ENCODE measurements around the gene RNF14. TPM values are rescaled to one million over a fixed set of nuclear protein-coding genes. Genes with fewer than 3 reads are reported as not detected.

The RNF14 gene
- total and polyA plus RNA-seq, 10 of the 15 experiments (the other 5 are each of a cell fraction or from before 2014, with no cell fraction given) = 13.2 to 41.8 (median 28.3) TPM

DNA sequence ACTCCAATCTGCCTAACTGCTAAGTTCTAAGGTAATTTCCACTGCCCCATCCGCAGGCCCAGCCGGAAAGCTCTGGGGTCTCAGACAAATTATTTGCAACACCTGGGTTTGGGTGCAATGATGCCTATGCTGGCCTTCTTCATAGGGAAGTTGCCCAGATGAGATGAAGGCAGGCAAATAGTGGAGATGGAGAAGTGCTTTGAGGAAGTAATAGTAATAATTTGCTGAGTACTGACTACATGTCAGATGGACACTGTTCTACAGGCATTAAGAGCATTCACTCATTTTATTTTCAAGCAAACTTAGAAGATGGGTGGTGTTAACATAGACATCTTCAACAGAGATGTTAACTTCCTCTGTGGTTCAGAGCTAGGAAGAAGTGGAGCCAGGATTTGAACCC is 14.7 kb upstream of the RNF14 start:
- no peak overlapping the region for H3K9ac ChIP-seq (ENCODE audit: control insufficient read depth, insufficient read depth, low read length)
- peaks cover 3% of the 10 kb centered on the region; the same call in 1 of the 2 replicates for H3K4me1 ChIP-seq (ENCODE audit: control insufficient read depth, insufficient read depth, low read length)
- H3K4me2 ChIP-seq (ENCODE audit: control insufficient read depth, insufficient read depth) = no peak overlapping the region
- H3K9me3 ChIP-seq (replicated peaks; ENCODE audit: control insufficient read depth, insufficient read depth, low read length) = no peaks in the 10 kb centered on the region
- H3K79me2 ChIP-seq (ENCODE audit: control insufficient read depth, insufficient read depth, low read length) = no peaks in the 10 kb centered on the region
- no peaks in the 10 kb centered on the region for H3K27me3 ChIP-seq (replicated peaks in 1 of 2; ENCODE audit: control insufficient read depth in 2 of 2, insufficient read depth in 2 of 2, low read length in 1 of 2)
- SMC1A ChIA-PET (ENCODE audit: uncharacterized antibody, unreplicated experiment) = no interaction called here
- ATAC-seq = no peak
- POLR2A ChIA-PET = no interaction called here
- no peak overlapping the region for H3K27ac ChIP-seq (ENCODE audit: control insufficient read depth, insufficient read depth)
- DNase-seq (ENCODE audit: low read depth, low spot score) = no peak
- in situ Hi-C loops (cut with MboI) = no loop called here
- TF ChIP-seq NR2C2 (IDR thresholded peaks at IDR 0.05; ENCODE audit: borderline replicate concordance, control insufficient read depth, insufficient read length, low read depth) = no peak
- no peak for FAIRE-seq
- H3K36me3 ChIP-seq (ENCODE audit: control insufficient read depth in 2 of 2, insufficient read depth in 2 of 2, low read length in 1 of 2) = no peaks in the 10 kb centered on the region
- intact Hi-C loops (cut with micrococcal nuclease; ENCODE audit: unreplicated experiment) = no loop called here
- H3K4me3 ChIP-seq = no peak overlapping the region
- WGBS (ENCODE audit: insufficient coverage, insufficient replicate concordance, low lambda C conversion rate, missing lambda C conversion rate) = 86% methylated on average over 2 of the region's 2 CpGs
- CTCF ChIA-PET = interaction anchor here (1.4 to 1.8 kb wide), 3 partner anchors 16 to 65 kb away, joined by 3 to 6 read pairs (median 4); partner anchors contain the start of gene RNF14
- RAD21 ChIA-PET (ENCODE audit: unreplicated experiment) = interaction anchor here (1.2 to 1.4 kb wide), 2 partner anchors 31 to 262 kb away, joined by 3 to 4 read pairs; partner anchors contain the start of gene DELE1
- no peak overlapping the region for H2AFZ ChIP-seq (ENCODE audit: control insufficient read depth, low read depth, low read length)
- H4K20me1 ChIP-seq (ENCODE audit: control insufficient read depth, insufficient read depth) = no peaks in the 10 kb centered on the region
- no TSS peak for BruUV-seq (replicated peaks)

DNA sequence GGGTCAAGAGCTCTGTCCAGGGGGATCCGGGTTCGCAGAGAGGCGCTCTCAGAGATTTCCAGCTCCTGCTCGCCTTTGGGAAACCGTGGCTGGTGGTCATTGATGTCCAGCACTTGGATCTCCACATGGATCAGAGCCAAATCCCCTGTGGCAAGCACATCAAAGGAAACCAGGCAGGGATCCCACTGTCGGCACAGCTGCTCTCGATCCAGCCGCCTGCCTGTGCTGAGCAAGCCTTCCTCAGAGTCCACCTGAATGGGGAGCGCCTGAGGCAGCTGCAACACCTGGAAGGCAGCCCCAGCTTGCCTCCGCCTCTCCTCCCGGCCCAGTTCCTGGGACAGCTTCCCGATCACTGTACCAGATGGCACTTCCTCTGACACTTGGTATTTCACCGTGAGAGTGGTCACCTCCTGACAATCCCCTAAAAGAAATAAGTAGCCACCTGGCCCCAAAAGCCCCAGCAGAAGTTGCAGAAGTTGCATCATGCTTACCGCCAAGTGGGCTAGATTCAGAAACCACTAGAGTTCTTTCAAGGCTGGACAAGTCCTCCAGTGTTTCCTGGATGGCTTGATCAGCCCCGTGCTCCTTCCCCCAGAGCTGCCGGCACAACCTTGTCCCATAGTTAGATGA is 11.4 kb upstream of the RNF14 start:
- ATAC-seq (no peak), FAIRE-seq (no peak), DNase-seq (ENCODE audit: low read depth, low spot score) (no peak)
- SMC1A ChIA-PET (ENCODE audit: uncharacterized antibody, unreplicated experiment) = interaction anchor here (0.8 to 1.6 kb wide), 2 partner anchors 12 to 68 kb away, joined by 3 to 5 read pairs; no protein-coding TSS in a partner anchor
- Histone ChIP-seq H3K4me3 (no peak overlapping the region), H3K79me2 (ENCODE audit: control insufficient read depth, insufficient read depth, low read length) (no peaks in the 10 kb centered on the region), H3K4me2 (ENCODE audit: control insufficient read depth, insufficient read depth) (no peak overlapping the region), H3K9me3 (replicated peaks; ENCODE audit: control insufficient read depth, insufficient read depth, low read length) (no peaks in the 10 kb centered on the region), H3K4me1 (ENCODE audit: control insufficient read depth, insufficient read depth, low read length) (peaks cover 3% of the 10 kb centered on the region; the same call in 1 of the 2 replicates), H3K36me3 (ENCODE audit: control insufficient read depth in 2 of 2, insufficient read depth in 2 of 2, low read length in 1 of 2) (no peaks in the 10 kb centered on the region), H3K27me3 (replicated peaks in 1 of 2; ENCODE audit: control insufficient read depth in 2 of 2, insufficient read depth in 2 of 2, low read length in 1 of 2) (no peaks in the 10 kb centered on the region), H3K9ac (ENCODE audit: control insufficient read depth, insufficient read depth, low read length) (no peak overlapping the region), H3K27ac (ENCODE audit: control insufficient read depth, insufficient read depth) (no peak overlapping the region), H2AFZ (ENCODE audit: control insufficient read depth, low read depth, low read length) (no peak overlapping the region), H4K20me1 (ENCODE audit: control insufficient read depth, insufficient read depth) (no peaks in the 10 kb centered on the region)
- intact Hi-C loops (cut with micrococcal nuclease; ENCODE audit: unreplicated experiment) = no loop called here
- RAD21 ChIA-PET (ENCODE audit: unreplicated experiment) = interaction anchor here (1.3 kb wide), 1 partner anchor 266 kb away, joined by 5 read pairs; no protein-coding TSS in a partner anchor
- WGBS (ENCODE audit: insufficient coverage, insufficient replicate concordance, low lambda C conversion rate, missing lambda C conversion rate) = 63% methylated on average over 16 of the region's 16 CpGs
- CTCF ChIA-PET = interaction anchor here (0.9 to 5.2 kb wide), 7 partner anchors 12 to 266 kb away, joined by 3 to 101 read pairs (median 5); partner anchors contain the start of gene RNF14
- TF ChIP-seq HCFC1 (IDR thresholded peaks at IDR 0.05; ENCODE audit: low read length) (no peak), MEF2B (IDR thresholded peaks at IDR 0.05; ENCODE audit: partially characterized antibody, poor library complexity, severe bottlenecking) (no peak), SMAD5 (IDR thresholded peaks at IDR 0.05; ENCODE audit: low read depth) (no peak), ATF7 (IDR thresholded peaks at IDR 0.05; ENCODE audit: low read depth) (no peak), CREM (IDR thresholded peaks at IDR 0.05; ENCODE audit: low read depth) (no peak), ZSCAN29 (IDR thresholded peaks at IDR 0.05) (no peak)
- TF ChIP-seq, protein P1, sequence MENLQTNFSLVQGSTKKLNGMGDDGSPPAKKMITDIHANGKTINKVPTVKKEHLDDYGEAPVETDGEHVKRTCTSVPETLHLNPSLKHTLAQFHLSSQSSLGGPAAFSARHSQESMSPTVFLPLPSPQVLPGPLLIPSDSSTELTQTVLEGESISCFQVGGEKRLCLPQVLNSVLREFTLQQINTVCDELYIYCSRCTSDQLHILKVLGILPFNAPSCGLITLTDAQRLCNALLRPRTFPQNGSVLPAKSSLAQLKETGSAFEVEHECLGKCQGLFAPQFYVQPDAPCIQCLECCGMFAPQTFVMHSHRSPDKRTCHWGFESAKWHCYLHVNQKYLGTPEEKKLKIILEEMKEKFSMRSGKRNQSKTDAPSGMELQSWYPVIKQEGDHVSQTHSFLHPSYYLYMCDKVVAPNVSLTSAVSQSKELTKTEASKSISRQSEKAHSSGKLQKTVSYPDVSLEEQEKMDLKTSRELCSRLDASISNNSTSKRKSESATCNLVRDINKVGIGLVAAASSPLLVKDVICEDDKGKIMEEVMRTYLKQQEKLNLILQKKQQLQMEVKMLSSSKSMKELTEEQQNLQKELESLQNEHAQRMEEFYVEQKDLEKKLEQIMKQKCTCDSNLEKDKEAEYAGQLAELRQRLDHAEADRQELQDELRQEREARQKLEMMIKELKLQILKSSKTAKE (IDR thresholded peaks at IDR 0.05; ENCODE audit: low read depth, poor library complexity, severe bottlenecking) = no peak
- TF ChIP-seq, protein P2, sequence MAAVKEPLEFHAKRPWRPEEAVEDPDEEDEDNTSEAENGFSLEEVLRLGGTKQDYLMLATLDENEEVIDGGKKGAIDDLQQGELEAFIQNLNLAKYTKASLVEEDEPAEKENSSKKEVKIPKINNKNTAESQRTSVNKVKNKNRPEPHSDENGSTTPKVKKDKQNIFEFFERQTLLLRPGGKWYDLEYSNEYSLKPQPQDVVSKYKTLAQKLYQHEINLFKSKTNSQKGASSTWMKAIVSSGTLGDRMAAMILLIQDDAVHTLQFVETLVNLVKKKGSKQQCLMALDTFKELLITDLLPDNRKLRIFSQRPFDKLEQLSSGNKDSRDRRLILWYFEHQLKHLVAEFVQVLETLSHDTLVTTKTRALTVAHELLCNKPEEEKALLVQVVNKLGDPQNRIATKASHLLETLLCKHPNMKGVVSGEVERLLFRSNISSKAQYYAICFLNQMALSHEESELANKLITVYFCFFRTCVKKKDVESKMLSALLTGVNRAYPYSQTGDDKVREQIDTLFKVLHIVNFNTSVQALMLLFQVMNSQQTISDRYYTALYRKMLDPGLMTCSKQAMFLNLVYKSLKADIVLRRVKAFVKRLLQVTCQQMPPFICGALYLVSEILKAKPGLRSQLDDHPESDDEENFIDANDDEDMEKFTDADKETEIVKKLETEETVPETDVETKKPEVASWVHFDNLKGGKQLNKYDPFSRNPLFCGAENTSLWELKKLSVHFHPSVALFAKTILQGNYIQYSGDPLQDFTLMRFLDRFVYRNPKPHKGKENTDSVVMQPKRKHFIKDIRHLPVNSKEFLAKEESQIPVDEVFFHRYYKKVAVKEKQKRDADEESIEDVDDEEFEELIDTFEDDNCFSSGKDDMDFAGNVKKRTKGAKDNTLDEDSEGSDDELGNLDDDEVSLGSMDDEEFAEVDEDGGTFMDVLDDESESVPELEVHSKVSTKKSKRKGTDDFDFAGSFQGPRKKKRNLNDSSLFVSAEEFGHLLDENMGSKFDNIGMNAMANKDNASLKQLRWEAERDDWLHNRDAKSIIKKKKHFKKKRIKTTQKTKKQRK (IDR thresholded peaks at IDR 0.05; ENCODE audit: low read depth, low read length) = no peak
- in situ Hi-C loops (cut with MboI) = loop anchor here (5.0 kb wide), 1 partner anchor 265 kb away; no protein-coding TSS in a partner anchor
- BruUV-seq (replicated peaks) = no TSS peak
- POLR2A ChIA-PET = interaction anchor here (2.5 kb wide), 1 partner anchor 12 kb away, joined by 8 read pairs; the partner anchor contains the start of gene RNF14
